Measurements from ENCODE around the gene CRCP.
A peak's percentile ranks its signal among the peaks of the same experiment; 100 is the strongest.

The CRCP gene

GRCh38 chr7:66095010-66095409 is 19.6 kb upstream of the CRCP start:
- Histone ChIP-seq H3K27me3 (replicated peaks; ENCODE audit: insufficient read depth, low read length) (no peaks in the 10 kb centered on the region), H3K9me2 (replicated peaks; ENCODE audit: insufficient read depth, low read length) (no peaks in the 10 kb centered on the region), H3K36me3 (replicated peaks; ENCODE audit: insufficient read depth, low read length) (no peaks in the 10 kb centered on the region), H2AFZ (ENCODE audit: low read length) (no peak overlapping the region), H3K4me3 (ENCODE audit: low read length) (no peak overlapping the region), H3K4me2 (ENCODE audit: low read depth, low read length) (no peak overlapping the region), H3K27ac (ENCODE audit: low read length) (no peak overlapping the region), H3K4me1 (ENCODE audit: low read length) (0 out of 2 replicates have a peak, but pooled peaks cover 3% of the 10 kb centered on the region), H4K20me1 (ENCODE audit: insufficient read depth, low read length) (no peaks in the 10 kb centered on the region), H3K9me3 (replicated peaks; ENCODE audit: insufficient read depth, low read length) (no peaks in the 10 kb centered on the region), H3K9ac (ENCODE audit: low read length) (no peak overlapping the region), H3K79me2 (ENCODE audit: low read length) (no peaks in the 10 kb centered on the region), H3F3A (ENCODE audit: insufficient read depth, low read length) (peaks cover 6% of the 10 kb centered on the region)
- TF ChIP-seq EZH2phosphoT487 (IDR thresholded peaks at IDR 0.05; ENCODE audit: low read length) = no peak
- TF ChIP-seq CTCF (IDR thresholded peaks at IDR 0.05; ENCODE audit: low read length) = no peak
- no peak for TF ChIP-seq EZH2 (optimal IDR thresholded peaks at IDR 0.05; ENCODE audit: low read depth, low read length)
- DNase-seq = no peak

- no peak overlapping the region; the same call in 1 of the 2 replicates for H2AFZ ChIP-seq (ENCODE audit: low read length)
- H3K27ac ChIP-seq (ENCODE audit: low read length) = no peak overlapping the region
- H3K9me2 ChIP-seq (replicated peaks; ENCODE audit: insufficient read depth, low read length) = no peaks in the 10 kb centered on the region
- TF ChIP-seq CTCF (IDR thresholded peaks at IDR 0.05; ENCODE audit: low read length) = no peak
- no peak for TF ChIP-seq EZH2 (optimal IDR thresholded peaks at IDR 0.05; ENCODE audit: low read depth, low read length)
- TF ChIP-seq EZH2phosphoT487 (IDR thresholded peaks at IDR 0.05; ENCODE audit: low read length) = no peak
- peak overlapping the region; percentile 69; the same call in 1 of the 2 replicates for H3K4me2 ChIP-seq (ENCODE audit: low read depth, low read length)
- H3K36me3 ChIP-seq (replicated peaks; ENCODE audit: insufficient read depth, low read length) = no peaks in the 10 kb centered on the region
- H3K9me3 ChIP-seq (replicated peaks; ENCODE audit: insufficient read depth, low read length) = no peaks in the 10 kb centered on the region
- H3K4me3 ChIP-seq (ENCODE audit: low read length) = no peak overlapping the region
- H3K79me2 ChIP-seq (ENCODE audit: low read length) = no peaks in the 10 kb centered on the region
- H3K9ac ChIP-seq (ENCODE audit: low read length) = no peak overlapping the region
- no peaks in the 10 kb centered on the region for H3K27me3 ChIP-seq (replicated peaks; ENCODE audit: insufficient read depth, low read length)
- no peaks in the 10 kb centered on the region for H4K20me1 ChIP-seq (ENCODE audit: insufficient read depth, low read length)
- H3F3A ChIP-seq (ENCODE audit: insufficient read depth, low read length) = peaks cover 8% of the 10 kb centered on the region
- no peak for DNase-seq
- 0 out of 2 replicates have a peak, but pooled peaks cover 3% of the 10 kb centered on the region for H3K4me1 ChIP-seq (ENCODE audit: low read length)
These were observed 15.5 kb upstream of the CRCP start for GRCh38 chr7:66099232-66099550.

- Histone ChIP-seq H3K9me3 (replicated peaks; ENCODE audit: insufficient read depth, low read length) (no peaks in the 10 kb centered on the region), H3K79me2 (ENCODE audit: low read length) (no peaks in the 10 kb centered on the region), H3K27ac (ENCODE audit: low read length) (peak overlapping the region; percentile 55; the same call in 1 of the 2 replicates), H4K20me1 (ENCODE audit: insufficient read depth, low read length) (no peaks in the 10 kb centered on the region), H3F3A (ENCODE audit: insufficient read depth, low read length) (peaks cover 8% of the 10 kb centered on the region), H3K4me1 (ENCODE audit: low read length) (0 out of 2 replicates have a peak, but pooled peaks cover 3% of the 10 kb centered on the region), H3K36me3 (replicated peaks; ENCODE audit: insufficient read depth, low read length) (no peaks in the 10 kb centered on the region), H3K4me3 (ENCODE audit: low read length) (peak overlapping the region; percentile 62), H3K9me2 (replicated peaks; ENCODE audit: insufficient read depth, low read length) (no peaks in the 10 kb centered on the region), H3K9ac (ENCODE audit: low read length) (peak overlapping the region; percentile 57), H3K27me3 (replicated peaks; ENCODE audit: insufficient read depth, low read length) (no peaks in the 10 kb centered on the region), H2AFZ (ENCODE audit: low read length) (peak overlapping the region; percentile 97), H3K4me2 (ENCODE audit: low read depth, low read length) (peak overlapping the region; percentile 69)
- peak; percentile 31 for DNase-seq
- no peak for TF ChIP-seq EZH2 (optimal IDR thresholded peaks at IDR 0.05; ENCODE audit: low read depth, low read length)
- no peak for TF ChIP-seq EZH2phosphoT487 (IDR thresholded peaks at IDR 0.05; ENCODE audit: low read length)
- TF ChIP-seq CTCF (IDR thresholded peaks at IDR 0.05; ENCODE audit: low read length) = no peak
These were observed 14.9 kb upstream of the CRCP start for GRCh38 chr7:66099551-66100407.

Measured in MM.1S (cell line).